HEK293 (cell line): ENCODE results near the gene SBK1.

ENCODE experiments used
- EGR2 ChIP-seq: fragments of 450-650 bp; formaldehyde crosslinking; IDR thresholded peaks from 2 replicates; pipeline ENCODE4 v1.5.1; 2016; ENCODE audit warnings: low read depth, missing biosample characterization, missing genetic modification characterization
- KLF9 ChIP-seq: fragments of 450-650 bp; formaldehyde crosslinking; IDR thresholded peaks from 2 replicates; pipeline ENCODE4 v1.5.1; 2016; ENCODE audit warnings: missing biosample characterization, missing genetic modification characterization, low read depth
- ZIC2 ChIP-seq: fragments of 450-650 bp; formaldehyde crosslinking; IDR thresholded peaks from 2 replicates; pipeline ENCODE4 v1.5.1; 2016; ENCODE audit warnings: missing biosample characterization, missing genetic modification characterization
- ZNF169 ChIP-seq: fragments of 450-650 bp; formaldehyde crosslinking; IDR thresholded peaks from 2 replicates; pipeline ENCODE4 v1.5.1; 2016; ENCODE audit warnings: missing biosample characterization, missing genetic modification characterization
- ZNF174 ChIP-seq: fragments of 450-650 bp; formaldehyde crosslinking; IDR thresholded peaks from 2 replicates; pipeline ENCODE4 v1.5.0; 2017; ENCODE audit warnings: missing biosample characterization, mild to moderate bottlenecking, missing genetic modification characterization
- ZNF18 ChIP-seq: fragments of 450-650 bp; formaldehyde crosslinking; IDR thresholded peaks from 2 replicates; pipeline ENCODE4 v1.5.1; 2016; ENCODE audit warnings: missing biosample characterization, missing genetic modification characterization
- ZNF26 ChIP-seq: fragments of 450-650 bp; formaldehyde crosslinking; IDR thresholded peaks from 2 replicates; pipeline ENCODE4 v1.5.1; 2016; ENCODE audit warnings: missing biosample characterization, missing genetic modification characterization
- ZNF449 ChIP-seq: fragments of 450-650 bp; formaldehyde crosslinking; IDR thresholded peaks from 2 replicates; pipeline ENCODE4 v1.5.1; 2017; ENCODE audit warnings: missing biosample characterization, mild to moderate bottlenecking, missing genetic modification characterization, moderate library complexity
- ZNF596 ChIP-seq: fragments of 450-650 bp; IDR thresholded peaks from 2 replicates; pipeline ENCODE4 v1.5.0; 2018; ENCODE audit warnings: missing biosample characterization, mild to moderate bottlenecking, missing genetic modification characterization, moderate library complexity
- ZNF610 ChIP-seq: fragments of 450-650 bp; formaldehyde crosslinking; IDR thresholded peaks from 2 replicates; pipeline ENCODE4 v1.5.1; 2016; ENCODE audit warnings: missing biosample characterization, missing genetic modification characterization, borderline replicate concordance
- ZNF623 ChIP-seq: fragments of 450-650 bp; formaldehyde crosslinking; IDR thresholded peaks from 2 replicates; pipeline ENCODE4 v1.5.1; 2016; ENCODE audit warnings: missing biosample characterization, missing genetic modification characterization
- ZNF626 ChIP-seq: fragments of 450-650 bp; sonication (Bioruptor Pico); formaldehyde crosslinking; IDR thresholded peaks from 2 replicates; pipeline ENCODE4 v1.5.1; 2018; ENCODE audit warnings: missing biosample characterization, missing genetic modification characterization, inconsistent platforms
- ZNF837 ChIP-seq: fragments of 450-650 bp; formaldehyde crosslinking; IDR thresholded peaks from 2 replicates; pipeline ENCODE4 v1.5.1; 2016; ENCODE audit warnings: missing biosample characterization, missing genetic modification characterization
- TF ChIP-seq, protein P1 (sequence below): fragments of 450-650 bp; formaldehyde crosslinking; IDR thresholded peaks from 2 replicates; pipeline ENCODE4 v1.5.1; 2016; ENCODE audit warnings: missing biosample characterization, missing genetic modification characterization, borderline replicate concordance
- TF ChIP-seq, protein P2 (sequence below): fragments of 450-650 bp; IDR thresholded peaks from 2 replicates; pipeline ENCODE4 v1.5.1; 2018; ENCODE audit warnings: missing biosample characterization, mild to moderate bottlenecking, missing genetic modification characterization
- TF ChIP-seq, protein P3 (sequence below): fragments of 450-650 bp; formaldehyde crosslinking; conservative IDR thresholded peaks from 2 replicates; pipeline ENCODE4 v1.5.1; 2016; ENCODE audit warnings: low read depth, missing biosample characterization, missing genetic modification characterization
- TF ChIP-seq, protein P4 (sequence below): fragments of 450-650 bp; formaldehyde crosslinking; IDR thresholded peaks from 2 replicates; pipeline ENCODE4 v1.5.1; 2017; ENCODE audit warnings: missing biosample characterization, missing genetic modification characterization
- TF ChIP-seq, protein P5 (sequence below): fragments of 450-650 bp; formaldehyde crosslinking; IDR thresholded peaks from 2 replicates; pipeline ENCODE4 v1.5.1; 2016; ENCODE audit warnings: missing biosample characterization, missing genetic modification characterization, low read depth

Gene SBK1

DNA sequence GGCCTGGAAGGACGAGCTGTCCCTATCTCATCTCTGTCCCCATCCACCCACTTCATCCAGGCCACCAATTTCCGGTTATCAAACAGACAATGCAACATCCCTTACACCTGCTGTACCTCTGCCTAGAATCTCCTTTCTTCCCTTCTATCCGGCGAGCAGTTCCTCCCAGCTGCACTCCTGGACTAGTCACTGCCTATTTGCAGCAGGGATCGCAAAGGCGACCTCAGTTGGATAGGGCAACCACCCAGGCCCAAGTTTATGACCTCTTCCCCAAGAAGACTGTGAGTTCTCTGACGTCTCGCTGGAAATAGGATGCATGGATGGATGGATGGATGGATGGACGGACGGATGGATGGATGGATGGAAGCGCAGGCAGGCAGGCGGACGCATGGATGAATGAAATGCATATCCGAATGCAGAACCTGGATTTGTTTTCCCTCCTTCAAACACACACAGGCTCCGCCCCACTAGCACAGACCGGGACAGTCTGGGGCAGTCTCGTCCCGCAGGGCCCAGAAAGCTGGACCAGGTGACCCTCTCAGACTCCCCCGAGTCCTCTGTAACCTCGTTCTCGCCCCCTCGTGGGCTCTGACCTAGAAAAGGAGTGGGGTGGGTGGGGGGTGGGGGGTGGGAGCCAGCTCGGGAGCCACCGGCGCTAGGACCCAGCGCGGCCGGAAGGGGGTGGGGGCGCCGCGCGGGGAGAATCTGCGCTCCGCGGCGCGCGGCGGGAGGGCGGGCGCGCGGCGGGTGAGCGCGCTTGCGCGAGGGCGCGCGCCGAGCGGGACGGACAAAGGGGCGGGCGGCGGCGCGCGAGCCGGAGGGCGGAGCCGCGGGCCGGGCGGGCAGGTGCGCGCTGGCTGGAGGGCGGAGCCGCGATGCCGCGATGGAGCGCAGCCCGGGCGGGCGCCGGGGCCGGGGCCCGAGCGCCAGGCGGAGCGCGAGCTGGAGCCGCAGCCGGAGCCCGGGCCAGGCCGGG lies at the start of gene SBK1 (continued):
- TF ChIP-seq, protein P1, sequence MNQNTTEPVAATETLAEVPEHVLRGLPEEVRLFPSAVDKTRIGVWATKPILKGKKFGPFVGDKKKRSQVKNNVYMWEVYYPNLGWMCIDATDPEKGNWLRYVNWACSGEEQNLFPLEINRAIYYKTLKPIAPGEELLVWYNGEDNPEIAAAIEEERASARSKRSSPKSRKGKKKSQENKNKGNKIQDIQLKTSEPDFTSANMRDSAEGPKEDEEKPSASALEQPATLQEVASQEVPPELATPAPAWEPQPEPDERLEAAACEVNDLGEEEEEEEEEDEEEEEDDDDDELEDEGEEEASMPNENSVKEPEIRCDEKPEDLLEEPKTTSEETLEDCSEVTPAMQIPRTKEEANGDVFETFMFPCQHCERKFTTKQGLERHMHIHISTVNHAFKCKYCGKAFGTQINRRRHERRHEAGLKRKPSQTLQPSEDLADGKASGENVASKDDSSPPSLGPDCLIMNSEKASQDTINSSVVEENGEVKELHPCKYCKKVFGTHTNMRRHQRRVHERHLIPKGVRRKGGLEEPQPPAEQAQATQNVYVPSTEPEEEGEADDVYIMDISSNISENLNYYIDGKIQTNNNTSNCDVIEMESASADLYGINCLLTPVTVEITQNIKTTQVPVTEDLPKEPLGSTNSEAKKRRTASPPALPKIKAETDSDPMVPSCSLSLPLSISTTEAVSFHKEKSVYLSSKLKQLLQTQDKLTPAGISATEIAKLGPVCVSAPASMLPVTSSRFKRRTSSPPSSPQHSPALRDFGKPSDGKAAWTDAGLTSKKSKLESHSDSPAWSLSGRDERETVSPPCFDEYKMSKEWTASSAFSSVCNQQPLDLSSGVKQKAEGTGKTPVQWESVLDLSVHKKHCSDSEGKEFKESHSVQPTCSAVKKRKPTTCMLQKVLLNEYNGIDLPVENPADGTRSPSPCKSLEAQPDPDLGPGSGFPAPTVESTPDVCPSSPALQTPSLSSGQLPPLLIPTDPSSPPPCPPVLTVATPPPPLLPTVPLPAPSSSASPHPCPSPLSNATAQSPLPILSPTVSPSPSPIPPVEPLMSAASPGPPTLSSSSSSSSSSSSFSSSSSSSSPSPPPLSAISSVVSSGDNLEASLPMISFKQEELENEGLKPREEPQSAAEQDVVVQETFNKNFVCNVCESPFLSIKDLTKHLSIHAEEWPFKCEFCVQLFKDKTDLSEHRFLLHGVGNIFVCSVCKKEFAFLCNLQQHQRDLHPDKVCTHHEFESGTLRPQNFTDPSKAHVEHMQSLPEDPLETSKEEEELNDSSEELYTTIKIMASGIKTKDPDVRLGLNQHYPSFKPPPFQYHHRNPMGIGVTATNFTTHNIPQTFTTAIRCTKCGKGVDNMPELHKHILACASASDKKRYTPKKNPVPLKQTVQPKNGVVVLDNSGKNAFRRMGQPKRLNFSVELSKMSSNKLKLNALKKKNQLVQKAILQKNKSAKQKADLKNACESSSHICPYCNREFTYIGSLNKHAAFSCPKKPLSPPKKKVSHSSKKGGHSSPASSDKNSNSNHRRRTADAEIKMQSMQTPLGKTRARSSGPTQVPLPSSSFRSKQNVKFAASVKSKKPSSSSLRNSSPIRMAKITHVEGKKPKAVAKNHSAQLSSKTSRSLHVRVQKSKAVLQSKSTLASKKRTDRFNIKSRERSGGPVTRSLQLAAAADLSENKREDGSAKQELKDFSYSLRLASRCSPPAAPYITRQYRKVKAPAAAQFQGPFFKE (tag by site-specific recombination): no peak
- TF ChIP-seq, protein P2, sequence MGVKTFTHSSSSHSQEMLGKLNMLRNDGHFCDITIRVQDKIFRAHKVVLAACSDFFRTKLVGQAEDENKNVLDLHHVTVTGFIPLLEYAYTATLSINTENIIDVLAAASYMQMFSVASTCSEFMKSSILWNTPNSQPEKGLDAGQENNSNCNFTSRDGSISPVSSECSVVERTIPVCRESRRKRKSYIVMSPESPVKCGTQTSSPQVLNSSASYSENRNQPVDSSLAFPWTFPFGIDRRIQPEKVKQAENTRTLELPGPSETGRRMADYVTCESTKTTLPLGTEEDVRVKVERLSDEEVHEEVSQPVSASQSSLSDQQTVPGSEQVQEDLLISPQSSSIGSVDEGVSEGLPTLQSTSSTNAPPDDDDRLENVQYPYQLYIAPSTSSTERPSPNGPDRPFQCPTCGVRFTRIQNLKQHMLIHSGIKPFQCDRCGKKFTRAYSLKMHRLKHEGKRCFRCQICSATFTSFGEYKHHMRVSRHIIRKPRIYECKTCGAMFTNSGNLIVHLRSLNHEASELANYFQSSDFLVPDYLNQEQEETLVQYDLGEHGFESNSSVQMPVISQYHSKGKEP: peak; percentile 76
- TF ChIP-seq KLF9 (tag by site-specific recombination): peak; percentile 37; the same call in 1 of the 2 replicates
- TF ChIP-seq, protein P3, sequence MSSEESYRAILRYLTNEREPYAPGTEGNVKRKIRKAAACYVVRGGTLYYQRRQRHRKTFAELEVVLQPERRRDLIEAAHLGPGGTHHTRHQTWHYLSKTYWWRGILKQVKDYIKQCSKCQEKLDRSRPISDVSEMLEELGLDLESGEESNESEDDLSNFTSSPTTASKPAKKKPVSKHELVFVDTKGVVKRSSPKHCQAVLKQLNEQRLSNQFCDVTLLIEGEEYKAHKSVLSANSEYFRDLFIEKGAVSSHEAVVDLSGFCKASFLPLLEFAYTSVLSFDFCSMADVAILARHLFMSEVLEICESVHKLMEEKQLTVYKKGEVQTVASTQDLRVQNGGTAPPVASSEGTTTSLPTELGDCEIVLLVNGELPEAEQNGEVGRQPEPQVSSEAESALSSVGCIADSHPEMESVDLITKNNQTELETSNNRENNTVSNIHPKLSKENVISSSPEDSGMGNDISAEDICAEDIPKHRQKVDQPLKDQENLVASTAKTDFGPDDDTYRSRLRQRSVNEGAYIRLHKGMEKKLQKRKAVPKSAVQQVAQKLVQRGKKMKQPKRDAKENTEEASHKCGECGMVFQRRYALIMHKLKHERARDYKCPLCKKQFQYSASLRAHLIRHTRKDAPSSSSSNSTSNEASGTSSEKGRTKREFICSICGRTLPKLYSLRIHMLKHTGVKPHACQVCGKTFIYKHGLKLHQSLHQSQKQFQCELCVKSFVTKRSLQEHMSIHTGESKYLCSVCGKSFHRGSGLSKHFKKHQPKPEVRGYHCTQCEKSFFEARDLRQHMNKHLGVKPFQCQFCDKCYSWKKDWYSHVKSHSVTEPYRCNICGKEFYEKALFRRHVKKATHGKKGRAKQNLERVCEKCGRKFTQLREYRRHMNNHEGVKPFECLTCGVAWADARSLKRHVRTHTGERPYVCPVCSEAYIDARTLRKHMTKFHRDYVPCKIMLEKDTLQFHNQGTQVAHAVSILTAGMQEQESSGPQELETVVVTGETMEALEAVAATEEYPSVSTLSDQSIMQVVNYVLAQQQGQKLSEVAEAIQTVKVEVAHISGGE (tag by site-specific recombination): peak; percentile 79
- no peak for TF ChIP-seq ZNF174 (tag by site-specific recombination)
- TF ChIP-seq ZIC2: no peak; the same call in 1 of the 2 replicates
- TF ChIP-seq EGR2 (tag by site-specific recombination): 0 out of 2 replicates have a peak, but pooled peaks have one; percentile 5
- no peak for TF ChIP-seq ZNF169
- no peak for TF ChIP-seq ZNF26 (tag by site-specific recombination)
- no peak for TF ChIP-seq ZNF18 (tag by site-specific recombination)
- TF ChIP-seq, protein P4, sequence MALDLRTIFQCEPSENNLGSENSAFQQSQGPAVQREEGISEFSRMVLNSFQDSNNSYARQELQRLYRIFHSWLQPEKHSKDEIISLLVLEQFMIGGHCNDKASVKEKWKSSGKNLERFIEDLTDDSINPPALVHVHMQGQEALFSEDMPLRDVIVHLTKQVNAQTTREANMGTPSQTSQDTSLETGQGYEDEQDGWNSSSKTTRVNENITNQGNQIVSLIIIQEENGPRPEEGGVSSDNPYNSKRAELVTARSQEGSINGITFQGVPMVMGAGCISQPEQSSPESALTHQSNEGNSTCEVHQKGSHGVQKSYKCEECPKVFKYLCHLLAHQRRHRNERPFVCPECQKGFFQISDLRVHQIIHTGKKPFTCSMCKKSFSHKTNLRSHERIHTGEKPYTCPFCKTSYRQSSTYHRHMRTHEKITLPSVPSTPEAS (tag by site-specific recombination): no peak
- TF ChIP-seq ZNF837: no peak
- TF ChIP-seq ZNF596 (tag by site-specific recombination): no peak
- TF ChIP-seq ZNF623: 0 out of 2 replicates have a peak, but pooled peaks have one; percentile 6
- TF ChIP-seq ZNF610 (tag by site-specific recombination): no peak
- no peak for TF ChIP-seq ZNF626
- TF ChIP-seq, protein P5, sequence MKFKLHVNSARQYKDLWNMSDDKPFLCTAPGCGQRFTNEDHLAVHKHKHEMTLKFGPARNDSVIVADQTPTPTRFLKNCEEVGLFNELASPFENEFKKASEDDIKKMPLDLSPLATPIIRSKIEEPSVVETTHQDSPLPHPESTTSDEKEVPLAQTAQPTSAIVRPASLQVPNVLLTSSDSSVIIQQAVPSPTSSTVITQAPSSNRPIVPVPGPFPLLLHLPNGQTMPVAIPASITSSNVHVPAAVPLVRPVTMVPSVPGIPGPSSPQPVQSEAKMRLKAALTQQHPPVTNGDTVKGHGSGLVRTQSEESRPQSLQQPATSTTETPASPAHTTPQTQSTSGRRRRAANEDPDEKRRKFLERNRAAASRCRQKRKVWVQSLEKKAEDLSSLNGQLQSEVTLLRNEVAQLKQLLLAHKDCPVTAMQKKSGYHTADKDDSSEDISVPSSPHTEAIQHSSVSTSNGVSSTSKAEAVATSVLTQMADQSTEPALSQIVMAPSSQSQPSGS (tag by site-specific recombination): no peak
- no peak for TF ChIP-seq ZNF449
